Measurements from ENCODE around the gene SLC25A34.

GRCh38 chr1:15736892-15737261 lies 819 bp downstream of the SLC25A34 start:
- TF ChIP-seq POLR2A (IDR thresholded peaks at IDR 0.05) (no peak), CTCF (IDR thresholded peaks at IDR 0.05) (no peak), EP300 (IDR thresholded peaks at IDR 0.05; ENCODE audit: low read depth) (no peak)
